AG08395 (cell line): ENCODE data around the gene DPYSL3.

ENCODE experiments used
- DNase-seq: peaks from one replicate; pipeline ENCODE4 v3.0.0; 2012; ENCODE audit warnings: mixed read lengths, low spot score

Gene DPYSL3

DNA sequence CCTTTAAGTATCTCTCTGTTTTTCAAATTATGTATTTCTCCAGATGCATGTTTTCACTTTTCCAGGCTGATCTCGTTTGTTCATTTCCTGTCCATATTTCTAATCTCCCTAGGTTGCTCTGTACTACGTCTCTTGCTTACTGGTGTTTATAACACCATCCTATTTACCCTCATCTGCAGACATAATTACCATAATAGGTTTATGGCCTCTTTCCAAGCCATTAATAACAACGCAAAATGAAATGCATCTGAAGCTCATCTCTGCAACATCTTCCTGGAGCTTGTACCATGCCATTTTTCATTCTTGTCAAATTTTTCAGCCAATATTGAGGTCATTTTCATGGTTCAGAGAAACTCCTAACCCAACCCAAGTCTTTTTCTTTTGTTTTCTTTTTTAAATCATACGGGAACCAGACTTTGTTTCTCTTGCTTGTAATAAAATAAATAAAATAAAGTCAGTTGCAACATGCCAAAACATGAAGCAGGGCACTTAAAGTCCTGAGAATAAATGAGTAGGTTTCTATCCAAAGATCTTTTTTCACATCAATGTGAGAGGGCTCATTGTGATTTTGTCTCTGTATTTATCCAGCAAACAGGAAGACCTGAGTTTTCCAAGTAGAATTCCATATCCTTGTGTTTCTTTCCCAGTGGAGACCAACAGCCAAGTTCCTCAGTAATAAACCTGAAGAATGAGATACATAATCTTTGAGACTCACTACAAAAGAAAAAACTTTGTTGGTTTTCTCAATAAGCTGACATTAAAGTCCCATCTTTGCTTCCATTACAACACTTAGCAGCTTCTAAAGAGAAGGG lies 37.0 kb downstream of the DPYSL3 start:
- DNase-seq: no peak

DNA sequence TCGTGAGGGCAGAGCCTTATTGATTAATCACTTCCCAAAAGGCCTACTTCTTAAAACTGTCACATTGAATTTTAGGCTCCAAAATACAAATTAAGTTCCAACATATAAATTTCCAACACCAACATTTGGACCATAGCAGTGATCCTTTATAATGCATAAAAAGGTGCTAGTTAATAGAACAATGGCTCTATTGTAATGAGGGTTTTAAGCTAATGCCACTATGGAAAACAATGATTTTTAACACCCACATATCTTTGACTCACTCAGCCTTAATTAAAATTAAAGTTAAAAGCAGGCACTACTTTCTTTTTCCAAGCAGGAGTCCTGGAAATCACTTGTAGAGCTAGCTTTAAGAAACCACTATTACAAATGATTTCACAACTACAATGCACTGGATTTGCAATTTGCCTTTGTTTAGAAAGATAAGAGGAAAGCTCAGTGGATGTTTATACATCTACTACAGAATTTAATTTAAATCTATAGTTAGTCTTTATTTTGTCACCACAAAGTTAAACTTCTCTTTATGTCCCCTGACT lies 41.8 kb downstream of the DPYSL3 start:
- no peak for DNase-seq

DNA sequence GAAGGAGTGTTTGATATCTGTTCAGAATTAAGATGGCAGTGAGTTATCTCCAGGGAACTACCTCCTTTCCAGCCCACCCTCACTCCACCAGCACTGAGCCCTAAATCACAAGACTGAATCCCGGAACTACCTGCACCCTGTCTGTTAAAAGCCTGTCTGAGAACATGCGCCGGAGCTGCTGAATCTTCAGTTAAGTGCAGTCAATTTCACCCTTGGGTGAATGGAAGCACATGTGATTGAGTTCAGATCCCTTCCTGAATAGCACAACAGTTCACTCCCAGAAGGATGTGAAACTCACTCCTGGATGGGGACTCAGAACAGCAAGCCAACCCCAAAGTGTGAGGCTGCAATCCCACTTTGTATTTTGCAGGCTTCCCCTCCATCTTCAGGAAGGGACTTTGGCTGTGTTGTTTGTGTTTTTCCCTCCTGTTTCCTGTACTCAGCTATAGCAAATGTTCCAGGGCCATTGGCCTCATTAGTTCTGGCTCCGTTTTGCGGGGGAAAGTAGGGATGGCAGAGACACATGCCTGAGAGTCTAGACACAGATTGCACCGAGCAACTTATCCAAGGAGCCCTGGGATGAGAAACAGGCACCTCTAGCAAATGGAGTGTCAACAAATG lies 43.4 kb downstream of the DPYSL3 start:
- DNase-seq: no peak

DNA sequence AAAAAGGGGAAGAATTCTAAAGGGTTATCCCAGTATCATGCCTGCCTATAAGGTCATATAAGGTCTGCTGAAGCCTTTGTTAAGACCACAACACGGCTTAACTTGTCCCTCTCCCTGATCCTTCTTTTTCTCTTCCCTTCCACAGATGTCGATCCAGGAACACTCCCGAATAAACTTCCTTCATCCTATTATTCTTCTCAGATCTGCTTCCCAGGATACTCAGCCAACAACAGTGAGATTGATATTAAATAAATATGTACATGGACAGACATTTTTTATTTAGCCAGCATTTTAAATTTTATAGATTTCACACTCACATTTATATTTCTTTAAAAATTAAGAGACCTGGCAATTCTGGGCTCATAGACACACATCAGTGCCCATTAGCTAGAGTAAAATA lies 44.1 kb downstream of the DPYSL3 start:
- no peak for DNase-seq

DNA sequence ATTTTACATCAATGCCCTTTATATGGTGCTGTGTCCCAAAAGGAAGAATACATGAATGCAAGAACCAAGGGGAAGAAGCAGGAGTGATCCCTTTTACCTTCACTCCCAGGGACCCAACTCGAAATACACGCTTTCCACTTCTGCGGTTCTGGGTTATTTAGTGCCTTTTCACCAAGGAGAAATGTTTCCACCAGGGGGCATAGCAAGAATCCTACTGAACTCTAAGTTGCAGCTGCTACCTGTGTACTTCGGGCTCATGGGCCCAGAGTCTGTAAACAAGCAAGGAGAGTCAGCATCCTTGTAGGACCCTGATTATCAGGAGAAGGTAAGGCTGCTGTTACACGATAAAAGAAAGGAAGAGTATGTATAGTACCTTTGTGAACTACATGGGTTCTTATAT lies 45.7 kb downstream of the DPYSL3 start:
- no peak for DNase-seq

DNA sequence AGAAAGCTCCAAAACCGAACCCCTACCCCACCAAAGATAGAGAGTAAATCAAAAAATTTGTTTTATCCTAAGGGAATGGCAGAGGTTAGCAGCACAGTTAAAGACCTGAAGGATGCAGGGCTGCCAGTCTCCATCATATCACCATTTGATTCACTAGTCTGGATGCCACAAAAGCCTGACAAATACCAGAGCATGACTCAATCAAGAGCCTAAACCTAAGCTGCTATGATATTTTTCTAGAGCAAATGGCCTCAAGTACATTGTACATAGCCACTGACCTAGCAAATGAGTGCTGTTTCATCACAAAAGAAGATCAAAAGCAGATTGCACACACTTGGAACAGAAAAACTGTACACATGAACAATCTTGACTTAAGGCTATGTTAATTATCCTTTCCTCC lies 48.0 kb downstream of the DPYSL3 start:
- no peak for DNase-seq

DNA sequence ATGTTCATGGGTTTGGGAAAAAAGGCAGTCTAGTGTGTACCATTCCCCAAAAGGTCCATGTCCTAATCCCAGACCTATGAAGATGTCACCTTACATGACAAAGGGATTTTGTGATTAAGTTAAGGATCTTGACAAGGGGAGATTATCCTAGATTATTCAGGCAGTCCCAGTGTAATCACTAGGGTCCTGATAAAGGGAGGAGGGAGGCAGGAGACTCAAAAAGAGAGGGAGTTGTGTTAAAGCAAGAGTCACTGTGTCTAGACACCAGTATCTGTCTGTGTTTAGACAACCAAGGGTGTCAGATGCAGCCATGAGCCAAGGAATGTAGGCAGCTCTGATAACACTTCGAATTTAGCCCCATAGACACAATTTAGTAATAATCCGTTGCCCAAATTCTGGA lies 49.5 kb downstream of the DPYSL3 start:
- no peak for DNase-seq

DNA sequence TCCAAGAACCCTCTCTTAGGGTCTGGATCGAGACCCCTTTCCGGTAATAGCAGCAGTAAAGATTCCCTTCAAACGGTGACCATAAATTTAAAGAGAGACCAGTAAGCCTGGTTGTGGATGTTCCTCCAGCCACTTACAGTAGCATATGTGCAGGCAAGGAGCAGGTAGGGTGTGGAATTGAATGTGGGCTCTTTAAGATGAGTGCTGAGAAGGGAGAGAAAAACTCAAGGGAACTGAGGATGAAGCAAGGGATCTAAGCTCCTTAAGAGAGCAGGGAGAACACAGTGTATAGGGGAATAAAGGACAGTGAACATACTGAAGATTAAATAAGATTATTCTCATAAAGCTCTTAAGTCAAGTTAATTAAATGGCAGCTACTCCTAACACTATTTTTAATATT lies 51.3 kb downstream of the DPYSL3 start:
- no peak for DNase-seq

DNA sequence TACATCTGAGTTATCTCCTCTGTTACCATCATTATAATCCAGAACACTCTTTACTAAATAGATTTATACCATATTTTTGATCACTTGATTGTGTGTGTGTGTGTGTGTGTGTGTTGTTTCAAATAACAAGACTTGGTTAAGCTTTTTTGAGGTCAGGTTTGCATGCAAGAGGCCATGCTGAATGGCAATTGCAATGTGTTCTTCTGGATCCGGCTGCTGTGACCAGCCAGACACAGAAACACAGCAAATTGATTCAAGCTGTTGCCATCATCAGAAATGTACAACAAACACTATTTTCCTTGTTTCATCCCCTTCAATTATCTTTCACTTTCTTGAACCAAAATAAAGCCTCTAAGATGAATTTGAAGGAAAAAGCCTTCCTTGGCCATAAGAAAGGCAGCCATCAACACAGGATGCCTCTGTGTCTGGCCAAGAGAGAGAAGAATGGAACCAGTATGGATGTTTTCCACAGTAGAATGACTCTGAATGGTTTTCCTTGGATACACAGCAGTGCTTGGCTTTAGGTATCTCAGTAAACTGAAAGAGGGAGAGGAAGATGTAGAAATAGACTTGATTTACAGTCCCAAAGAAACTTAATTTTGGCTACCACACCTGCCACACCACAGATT lies 53.9 kb downstream of the DPYSL3 start:
- DNase-seq: no peak

DNA sequence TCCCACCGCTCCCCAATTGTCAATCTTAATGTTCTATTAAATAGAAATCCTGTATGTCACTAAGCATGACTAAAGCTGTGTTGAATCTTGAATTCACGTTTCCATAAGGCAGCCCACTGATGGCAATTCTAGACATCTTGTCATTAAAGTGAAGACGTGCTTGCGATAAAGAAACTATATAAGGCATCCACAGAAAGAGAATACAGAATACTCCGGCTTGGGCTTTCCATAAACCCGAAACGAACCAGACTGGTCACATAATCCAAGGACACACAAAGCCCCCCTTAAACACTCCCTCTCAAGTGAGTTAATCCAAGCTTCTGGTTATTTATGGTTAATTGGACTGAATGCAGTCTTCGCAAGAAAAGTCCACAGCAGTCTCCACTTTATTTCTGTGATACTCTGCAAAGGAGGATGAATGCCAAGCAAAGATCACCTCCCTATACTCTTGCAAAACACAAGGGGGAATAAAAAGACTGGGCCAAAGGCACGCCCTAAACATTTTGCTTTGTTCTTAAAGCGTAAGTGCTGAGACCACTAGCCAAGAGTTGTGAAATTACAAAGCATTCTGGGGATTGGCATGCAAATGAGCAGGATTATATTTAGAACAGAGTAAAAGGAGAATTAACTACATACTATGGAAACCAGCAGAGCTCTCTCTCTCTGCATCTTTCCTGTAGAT lies 54.7 kb downstream of the DPYSL3 start:
- peak; percentile 67 for DNase-seq

DNA sequence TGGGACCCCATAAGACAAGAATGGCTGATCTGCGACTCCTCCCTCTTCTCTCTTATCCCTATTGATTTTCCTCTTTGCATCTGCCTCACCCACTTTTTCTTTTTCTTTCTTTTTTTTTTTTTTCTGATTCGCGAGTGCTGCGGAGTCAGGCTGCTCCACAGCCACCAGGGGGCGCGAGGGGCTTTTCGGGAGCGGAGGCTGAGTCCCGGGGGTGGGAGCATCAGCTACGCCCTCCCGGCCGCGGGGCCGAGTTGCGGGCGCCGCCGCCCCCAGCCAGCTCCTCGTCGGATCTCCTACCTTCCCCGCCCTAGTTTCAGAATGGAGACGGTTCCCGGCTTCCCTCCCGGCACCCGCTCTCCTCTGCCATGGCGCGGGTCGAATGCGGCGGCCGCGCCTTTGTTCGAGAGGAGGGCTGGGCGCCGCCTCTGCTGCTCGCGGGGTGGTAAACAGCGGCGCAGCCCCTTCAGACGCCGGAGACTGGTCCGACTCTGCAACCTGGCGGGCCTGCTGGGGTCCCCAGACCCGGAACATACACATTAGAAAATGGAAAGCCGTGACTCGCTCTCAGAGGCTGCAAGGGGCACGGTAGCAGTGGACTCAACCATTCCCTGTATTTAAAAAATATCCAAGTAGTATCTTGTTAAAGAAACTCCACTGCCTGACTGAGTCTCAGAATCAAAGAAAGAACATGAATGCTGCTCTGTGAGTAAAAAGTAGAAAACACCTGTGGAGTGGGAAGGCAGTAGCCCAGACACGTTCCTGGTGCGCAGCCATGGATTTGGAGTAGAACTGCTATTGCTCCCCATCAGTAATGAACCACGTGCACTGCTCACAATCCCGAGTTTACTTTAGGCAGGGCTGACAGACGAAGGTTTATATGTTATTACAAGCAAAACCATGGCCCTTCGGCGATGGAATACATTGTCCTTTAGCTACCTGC lies 55.7 kb downstream of the DPYSL3 start:
- peak; percentile 90 for DNase-seq

DNA sequence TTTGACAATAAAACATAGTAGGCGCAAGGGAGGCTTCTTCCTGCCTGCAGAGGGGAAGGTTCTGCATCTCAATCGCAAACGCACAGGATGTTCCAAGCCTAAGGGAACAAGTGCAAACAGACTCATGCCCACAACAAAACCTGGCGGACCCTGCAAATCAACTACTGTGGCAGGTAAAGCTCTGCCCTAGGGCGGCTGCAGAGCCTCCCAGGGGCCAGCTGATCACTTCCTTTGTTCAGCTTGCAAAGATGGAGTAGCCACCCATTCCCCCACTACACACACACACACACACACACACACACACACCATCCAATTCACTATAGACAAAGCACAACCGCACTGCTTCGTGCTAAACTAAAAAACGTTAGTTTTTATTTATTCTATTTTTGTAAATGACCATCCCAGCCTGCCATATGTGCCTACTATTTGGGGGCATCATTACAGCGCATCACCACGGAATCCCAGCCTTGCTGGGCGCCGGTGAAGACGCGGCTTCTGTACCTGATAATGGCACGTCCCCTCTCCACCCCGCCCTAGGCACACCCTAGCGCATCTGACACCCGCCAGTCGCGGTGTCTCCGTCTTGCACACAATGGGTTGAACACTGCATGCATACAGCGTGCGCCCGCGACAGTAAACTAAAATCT lies 57.6 kb downstream of the DPYSL3 start:
- no peak for DNase-seq

DNA sequence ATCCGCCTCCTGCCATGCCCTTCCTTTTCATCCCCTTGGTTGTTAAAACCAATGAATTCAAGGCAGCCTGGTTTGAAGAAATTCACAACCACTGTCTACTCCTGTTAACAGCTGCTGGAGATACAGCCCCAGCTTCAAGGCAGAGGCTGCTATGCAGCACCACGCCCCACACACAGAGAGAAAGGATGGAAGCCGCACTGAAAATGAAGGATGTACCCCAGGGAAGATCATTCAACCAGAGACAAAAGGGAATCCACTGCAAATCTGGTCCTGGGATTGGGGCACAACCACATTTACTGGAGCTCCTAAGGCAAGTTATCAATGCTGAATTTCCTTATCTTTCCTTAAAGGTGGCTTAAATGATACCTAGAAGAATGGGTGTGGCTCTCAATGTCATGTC lies 58.7 kb downstream of the DPYSL3 start:
- no peak for DNase-seq

DNA sequence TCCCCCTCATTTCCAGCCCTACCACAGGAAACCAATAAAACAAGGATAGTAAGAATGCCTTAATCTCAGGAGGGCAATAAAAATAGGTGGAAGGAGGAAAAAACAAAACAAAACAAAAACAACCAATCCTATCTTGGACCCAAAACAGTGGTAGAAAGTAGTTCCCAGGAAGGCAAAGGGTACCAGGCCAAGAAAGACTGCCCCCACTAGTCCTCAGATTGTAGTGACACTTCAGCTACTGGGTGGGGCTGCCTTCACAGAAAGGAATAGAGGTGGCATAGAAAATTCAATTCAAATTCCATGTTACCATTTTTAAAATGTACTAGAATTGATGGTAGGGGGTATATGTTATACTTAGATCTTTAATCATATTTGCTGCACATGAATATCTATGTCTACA lies 59.3 kb downstream of the DPYSL3 start:
- no peak for DNase-seq

DNA sequence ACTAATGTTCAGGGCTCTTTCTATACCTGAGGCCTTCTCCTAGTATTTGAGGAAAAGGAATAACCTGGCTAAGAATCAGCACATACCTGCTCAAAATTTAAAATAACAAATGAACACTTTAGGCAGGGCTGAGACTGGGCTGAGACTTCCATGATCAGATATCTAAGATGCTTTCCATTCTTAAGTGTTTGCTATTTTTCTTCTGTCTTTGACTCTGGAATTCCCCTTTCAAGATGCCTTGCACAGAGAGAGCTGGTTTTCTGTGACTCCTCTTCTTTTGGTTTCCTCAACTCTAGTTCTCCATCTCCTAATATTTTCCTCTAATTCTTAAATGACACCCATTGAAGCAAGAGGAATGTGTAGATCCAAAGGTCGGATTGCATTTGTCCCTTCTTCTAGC lies 61.1 kb downstream of the DPYSL3 start:
- no peak for DNase-seq

DNA sequence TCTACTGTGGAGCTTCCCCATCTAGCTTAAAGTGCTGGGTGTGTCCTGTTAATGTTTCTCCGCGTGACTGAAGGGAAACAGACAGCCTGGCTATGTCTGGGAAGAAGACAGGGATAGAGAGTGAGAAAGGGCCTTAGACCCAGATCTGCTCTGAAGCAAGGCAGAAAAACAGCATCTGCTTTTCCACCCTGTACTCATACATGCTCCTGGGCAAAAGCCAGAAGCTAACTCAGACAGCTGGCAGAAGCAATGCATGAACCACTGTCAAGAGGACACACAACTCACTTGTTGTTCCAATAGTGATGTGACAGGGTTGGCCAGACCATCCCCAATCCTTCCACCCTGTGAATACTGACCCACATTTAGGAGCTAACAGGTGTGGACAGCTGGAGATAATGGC lies 63.3 kb downstream of the DPYSL3 start:
- peak; percentile 35 for DNase-seq

DNA sequence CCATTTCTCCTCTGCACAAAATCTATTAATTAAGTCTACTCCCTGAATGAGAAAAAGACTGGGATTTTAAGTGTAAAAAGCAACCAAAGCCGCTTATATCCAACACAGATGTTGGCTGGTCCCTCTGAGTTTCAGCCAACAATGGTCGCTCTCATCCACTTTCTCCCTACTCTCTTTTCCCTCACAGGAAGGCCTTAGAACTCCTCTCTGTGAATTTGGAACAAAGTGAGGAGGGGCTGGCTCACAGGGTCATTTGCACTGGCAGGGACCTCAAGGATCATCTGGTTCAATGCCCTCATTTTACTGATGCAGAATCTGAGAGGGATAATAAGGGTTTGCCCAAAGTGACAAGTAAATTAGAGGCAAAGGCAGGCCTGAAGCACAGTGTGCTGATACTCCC lies 64.0 kb downstream of the DPYSL3 start:
- DNase-seq: no peak

DNA sequence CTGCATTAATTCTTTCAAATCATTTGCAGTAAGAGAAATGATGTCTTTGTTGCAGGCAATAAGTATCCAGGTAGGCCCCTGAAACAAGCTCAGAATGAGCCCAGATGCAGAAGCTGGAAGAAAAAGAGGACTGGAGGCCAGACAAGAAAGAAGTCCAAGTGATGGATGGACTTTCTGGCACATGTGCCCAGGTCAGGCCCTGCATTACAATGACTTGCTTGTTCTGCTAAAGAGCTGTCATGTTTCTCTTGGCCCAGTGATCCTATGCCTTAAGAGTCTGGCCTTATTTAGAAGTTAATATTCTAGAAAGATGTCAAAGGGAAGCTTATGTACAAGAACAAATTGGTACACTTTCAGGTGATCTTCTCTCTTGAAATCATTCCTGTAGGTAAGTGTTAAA lies 64.8 kb downstream of the DPYSL3 start:
- DNase-seq: no peak

DNA sequence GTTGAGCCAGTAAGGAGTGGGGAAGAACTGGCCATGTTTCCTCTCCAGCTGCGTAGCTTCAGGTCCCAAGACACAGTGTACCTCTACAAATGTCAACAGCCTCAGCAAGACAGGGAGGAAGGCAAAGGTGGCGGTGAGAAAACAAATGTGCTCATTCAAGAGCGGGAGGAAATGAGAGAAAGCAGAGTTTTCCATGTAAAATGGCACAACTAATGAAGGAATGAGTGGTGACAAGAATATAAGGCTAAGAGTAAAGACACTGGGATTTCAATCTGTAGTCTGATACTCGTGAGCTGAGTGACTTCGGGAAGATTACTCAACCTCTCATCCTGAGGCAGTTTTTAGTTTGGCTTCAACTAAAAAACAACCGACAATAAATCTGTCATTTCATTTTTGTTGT lies 67.6 kb downstream of the DPYSL3 start:
- DNase-seq: no peak

DNA sequence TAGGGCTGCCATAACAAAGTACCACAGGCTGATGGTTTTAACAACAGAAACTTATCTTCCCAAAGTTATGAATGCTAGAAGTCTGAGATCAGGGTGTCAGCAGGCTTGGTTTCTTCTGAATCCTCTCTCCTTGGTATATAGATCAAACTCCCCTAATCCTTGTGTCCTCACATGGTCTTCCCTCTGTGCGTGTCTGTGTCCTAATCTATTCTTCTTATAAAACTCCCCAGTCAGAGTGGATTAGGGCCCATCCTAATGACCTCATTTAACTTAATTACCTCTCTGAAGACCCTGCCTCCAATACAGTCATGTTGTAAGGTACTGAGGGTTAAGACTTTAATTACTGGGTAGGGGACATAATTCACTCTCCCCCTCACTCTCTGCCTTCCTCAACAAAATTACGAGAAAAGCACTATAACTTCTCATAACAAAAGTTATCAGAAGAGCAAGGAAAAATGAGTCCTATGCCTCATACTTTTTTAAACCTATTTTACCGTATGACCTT lies 68.6 kb downstream of the DPYSL3 start:
- DNase-seq: no peak

DNA sequence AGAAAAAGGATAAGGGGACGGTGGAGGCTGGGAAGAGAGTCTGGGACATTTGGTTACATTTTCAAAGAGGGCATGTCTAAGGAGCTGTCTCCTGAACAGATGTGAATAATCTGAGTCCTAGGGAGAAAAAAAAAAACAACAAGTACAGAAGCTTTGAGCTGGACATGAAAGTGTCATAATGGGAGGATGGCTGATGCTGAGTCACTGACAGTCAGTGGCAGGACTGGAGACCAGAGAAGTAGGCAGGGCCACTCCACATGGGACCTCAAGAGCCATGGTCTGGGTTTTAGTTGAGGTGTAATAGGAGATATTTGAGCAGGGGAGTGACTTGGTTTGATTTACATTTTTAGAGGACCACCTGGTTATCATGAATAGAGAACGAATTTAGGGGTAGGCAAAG lies 70.6 kb downstream of the DPYSL3 start:
- peak; percentile 65 for DNase-seq
